HG03139 (cell line): ENCODE results near the gene PCNX2.

Experiments
- ATAC-seq: cut with Tn5 transposase; IDR thresholded peaks from one replicate; pipeline ENCODE4 v1.9.1; 2021; ENCODE audit not compliant: unreplicated experiment

PCNX2 gene

DNA sequence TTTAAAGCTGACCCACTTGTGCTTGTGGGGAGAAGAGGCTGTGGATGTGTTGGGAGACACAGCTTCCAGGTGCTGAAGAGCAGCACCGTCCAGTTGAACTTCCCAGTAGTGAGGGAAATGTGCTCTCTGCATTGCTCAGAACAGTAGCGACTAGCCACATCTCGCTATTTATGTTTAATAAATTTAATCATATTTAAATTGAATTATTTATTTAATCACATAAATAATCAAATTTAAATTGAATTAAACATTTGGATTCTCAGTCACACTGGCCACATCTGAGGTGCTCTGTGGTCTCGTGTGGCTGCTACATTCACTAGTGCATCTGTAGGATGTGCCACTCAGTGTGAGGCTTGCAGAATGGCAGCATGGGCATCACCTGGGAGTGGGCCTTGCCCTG, 325.0 kb downstream of the PCNX2 start:
- ATAC-seq: no peak

DNA sequence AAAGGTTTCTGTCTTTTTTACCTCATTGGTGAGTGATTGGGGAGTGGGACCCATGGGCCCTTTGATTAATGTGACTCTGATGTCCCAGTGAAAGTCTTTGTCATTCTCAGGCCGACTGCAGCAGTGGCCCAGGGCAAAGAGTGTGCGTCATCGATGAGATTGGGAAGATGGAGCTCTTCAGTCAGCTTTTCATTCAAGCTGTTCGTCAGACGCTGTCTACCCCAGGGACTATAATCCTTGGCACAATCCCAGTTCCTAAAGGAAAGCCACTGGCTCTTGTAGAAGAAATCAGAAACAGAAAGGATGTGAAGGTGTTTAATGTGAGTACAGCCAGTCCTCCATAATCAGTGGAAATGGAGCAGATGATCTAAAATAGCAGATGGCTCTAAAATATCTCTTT, 325.7 kb downstream of the PCNX2 start:
- no peak for ATAC-seq

DNA sequence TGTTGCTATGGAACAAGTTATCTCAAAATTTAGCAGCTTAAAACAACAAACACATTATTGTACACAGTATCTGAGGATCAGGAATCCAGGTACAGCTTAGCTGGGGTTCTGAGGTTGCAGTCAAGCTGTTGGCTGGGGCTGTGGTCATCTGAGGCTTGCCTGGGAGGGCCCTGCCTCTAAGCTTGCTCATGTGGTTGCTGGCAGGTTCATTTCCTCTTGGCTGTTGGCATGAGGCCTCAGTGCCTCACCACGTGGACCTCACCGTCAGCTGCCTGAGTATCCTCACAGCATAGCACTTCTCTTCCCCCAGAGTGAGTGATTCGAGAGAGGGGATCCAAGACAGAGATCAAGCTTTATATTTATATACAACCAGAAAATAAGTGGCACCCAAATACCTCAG, 326.6 kb downstream of the PCNX2 start:
- no peak for ATAC-seq

DNA sequence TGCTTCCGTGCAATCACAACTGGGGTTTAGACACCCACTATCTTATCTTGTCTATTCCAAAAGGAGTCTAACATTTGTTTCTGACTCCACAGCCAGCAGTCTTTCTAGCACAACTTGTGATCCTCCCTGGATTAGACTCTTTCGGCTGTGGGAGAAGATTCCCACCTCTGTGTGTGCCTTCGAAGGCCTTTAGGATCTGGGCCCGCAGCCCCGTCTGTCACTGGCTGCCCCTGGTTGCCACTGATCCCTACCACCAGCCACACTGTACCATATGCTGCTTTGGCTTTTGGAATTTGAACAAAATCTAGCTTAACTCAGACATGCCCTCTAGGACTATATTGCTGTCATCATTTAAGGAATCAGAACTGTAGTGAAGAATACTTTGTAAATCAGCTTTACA, 327.1 kb downstream of the PCNX2 start:
- ATAC-seq: no peak

DNA sequence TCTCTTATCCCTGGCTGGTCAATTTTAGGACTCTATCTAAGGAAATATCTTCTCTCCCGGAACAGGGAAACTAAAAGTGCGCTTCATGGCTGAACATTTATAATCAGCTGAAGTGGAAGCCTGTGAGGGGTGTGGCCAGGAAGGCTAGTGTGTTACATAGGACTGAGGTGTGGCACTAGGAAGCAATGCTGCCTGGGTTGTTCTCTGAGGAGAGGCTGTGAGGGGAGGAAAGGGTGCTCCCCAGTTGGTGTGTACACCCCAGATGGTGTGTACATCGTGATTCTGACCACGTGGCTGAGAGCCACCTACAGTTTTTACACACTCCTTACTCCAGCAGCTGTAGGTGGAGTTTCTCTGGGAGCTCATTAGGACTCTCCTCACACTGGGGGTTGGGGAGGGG, 328.9 kb downstream of the PCNX2 start:
- ATAC-seq: no peak

DNA sequence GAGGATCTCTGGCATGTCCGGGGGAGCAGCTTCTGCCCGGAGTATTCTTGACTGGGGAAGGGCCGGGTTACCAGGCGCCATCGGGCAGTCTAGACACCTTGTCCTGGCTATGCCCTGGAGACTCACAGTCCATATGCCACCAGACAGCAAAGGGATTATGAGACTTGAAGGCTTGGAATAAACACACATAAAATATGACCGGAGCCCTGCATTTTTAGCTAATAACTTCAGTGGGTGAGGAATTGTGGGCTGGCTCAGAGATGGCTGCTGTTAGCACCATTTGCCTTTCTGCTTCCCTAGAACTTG, 329.7 kb downstream of the PCNX2 start:
- ATAC-seq: no peak

DNA sequence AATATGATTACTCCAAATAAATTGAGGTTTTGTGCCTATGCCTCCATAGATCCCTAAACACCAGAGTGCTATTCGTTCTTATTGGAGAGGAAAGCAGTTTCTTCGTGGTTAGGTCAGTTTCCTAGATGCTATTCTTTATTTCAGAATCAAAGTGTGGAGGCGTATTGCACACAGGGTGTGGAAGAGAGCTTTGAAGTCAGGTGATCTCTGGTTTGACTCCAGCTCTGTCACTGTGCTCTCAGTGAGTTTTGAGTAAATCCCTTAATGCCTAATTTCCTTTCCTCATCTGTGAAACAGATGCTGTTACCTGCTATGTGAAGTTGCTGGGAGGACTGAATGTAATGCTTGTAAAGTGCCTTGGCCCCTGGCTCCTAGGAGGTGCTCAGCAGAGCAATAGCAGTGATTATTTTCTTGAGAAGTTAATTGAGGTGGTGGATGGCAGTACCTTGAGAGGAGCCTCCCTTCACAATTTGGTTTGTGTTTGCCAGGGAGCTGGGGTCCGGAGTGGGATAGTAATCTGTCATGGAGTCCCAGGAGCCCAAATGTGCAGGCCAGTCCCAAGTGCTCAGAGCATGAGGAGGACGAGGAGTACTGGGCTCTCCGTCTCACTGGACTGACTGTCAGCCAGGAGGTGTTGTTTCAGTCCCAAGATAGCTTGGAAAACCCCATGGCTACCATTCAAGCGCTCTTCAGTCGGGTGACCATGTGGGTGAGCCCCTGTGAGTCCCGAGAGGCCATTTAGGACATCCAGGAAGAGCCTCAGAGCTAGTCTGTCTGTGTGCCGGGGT, 330.2 kb downstream of the PCNX2 start:
- no peak for ATAC-seq

DNA sequence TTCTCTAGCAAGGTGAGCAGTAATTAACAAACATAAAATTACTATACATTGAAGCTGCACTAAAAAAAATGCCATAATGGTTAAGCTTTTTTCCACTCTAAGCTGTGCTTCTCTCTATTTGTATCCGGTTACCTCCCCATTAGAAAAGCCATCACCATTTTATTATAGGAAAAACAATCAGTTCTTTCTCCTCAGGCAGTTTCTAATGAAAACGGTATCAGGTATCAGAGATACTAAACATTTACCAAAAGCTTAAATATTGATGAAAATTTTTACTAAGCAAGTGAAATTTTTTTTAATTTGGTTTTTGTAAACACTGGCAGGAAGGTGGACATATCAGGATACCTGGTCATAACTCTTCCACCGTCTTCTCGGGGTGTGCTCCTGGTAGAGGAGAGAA, 330.9 kb downstream of the PCNX2 start:
- no peak for ATAC-seq

DNA sequence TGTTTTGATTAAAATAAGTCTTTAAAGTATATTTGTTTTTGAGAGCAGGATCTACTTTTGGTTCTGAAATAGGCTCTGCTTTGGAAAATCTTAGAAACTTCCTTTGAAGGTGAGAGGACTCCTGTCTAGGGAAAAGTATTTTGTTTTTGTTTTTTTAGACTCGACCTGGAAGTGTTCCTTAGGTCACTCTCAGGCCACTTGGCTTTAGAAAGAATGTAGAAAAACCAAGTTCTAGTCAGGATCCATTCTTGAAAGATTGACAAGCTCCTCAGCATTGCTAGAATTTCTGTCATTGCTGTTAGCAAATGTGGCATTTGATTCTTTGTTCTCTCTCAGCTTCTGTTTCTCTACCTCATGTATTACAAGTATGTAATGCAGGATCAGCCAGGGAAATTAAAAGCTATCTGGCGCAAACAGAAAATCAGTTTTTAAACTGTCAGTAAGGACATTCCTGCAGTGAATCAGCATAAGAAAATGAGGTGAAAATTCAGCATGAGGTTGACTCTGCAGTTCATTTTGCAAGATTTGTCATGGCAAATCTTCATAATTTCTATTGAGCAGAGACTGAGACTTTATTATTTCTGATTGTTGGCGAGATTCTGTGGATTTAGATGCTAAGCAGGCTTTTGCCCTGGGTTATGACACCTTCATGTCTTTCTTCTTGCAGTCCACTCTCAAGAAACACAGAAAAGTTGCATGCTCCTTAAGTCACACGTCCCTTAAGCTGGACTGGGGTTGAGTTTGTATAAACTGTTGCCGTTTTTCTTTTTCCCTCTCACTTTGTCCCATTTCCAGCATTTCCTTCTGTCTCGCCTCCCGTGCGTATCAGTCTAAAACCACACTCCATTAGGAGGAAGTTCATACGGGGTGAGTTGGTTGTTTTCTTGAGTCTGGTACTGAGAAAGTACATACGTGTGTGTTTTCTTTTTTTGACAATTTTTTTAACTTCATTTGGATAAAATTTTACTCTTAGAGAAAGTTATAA, 332.5 kb downstream of the PCNX2 start:
- no peak for ATAC-seq

DNA sequence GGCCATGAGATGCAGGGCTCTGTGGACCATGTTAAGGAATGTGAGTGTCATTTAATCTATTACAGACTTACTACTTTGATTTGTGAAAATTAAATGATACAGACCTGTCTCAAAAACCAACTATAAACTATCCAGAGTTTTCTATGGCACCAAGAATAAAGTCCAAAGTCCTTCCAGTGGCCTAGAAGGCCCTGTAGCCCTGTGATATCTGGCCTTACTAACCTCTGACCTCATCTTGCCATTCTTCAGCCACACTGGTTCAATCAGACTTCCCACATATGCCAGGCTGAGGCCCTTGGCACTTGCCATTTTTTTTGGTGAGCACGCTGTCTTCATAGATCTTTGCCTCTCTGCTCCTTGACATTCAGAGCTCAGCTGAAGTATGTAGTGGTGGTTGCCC, 337.5 kb downstream of the PCNX2 start:
- no peak for ATAC-seq

DNA sequence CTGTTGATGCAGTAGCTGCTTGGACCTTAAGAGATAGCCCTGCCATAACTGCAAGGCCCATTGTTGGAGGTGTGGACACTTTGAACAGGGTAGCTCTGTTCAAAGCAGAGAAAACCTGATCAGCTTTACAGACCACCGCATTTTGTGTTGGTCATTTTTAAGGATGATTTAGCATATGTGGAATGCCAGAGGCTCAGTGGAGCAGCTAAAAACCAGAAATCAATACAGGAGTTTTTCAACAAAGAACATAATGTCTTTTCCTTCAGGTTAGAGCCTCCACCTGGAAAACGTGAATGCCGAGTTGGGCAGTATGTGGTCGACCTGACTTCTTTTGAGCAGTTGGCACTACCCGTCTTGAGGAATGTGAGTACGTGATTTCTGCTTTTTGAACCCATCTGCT, 339.4 kb downstream of the PCNX2 start:
- ATAC-seq: no peak

DNA sequence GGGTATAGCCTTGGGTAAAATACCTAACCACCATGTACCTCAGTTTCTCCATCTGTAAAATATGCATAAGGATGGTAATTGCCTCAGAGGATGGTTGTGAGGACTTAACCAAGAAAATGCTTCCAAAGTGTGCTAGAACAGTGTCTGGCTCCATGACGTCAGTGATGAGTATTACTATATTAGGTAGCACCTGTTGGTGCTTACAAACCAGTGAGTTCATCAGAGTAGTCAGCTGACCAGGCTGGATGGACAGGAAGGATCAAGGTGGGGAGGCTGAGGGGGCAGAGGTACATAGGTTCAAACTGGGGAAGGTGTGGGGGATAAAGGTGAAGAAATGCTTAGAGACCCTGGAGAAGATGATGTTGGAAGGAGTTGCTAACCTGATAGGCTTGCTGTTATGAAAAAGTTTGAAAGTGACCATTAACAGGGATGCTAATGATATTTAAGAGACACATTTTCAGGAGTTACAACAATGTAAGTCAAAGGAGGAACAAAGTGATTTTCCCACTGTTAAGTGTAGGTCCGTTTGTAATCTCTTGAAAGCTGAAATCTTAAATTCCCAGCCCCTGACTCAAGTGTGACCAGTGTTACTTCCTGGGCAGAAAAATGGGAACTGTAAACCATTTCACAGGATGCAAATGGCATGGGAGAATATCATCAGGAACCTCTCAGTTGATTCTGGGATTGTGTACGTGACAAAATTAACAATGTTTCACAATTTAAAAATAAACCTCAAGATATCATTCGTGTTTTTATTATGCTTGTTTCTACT, 340.7 kb downstream of the PCNX2 start:
- no peak for ATAC-seq

DNA sequence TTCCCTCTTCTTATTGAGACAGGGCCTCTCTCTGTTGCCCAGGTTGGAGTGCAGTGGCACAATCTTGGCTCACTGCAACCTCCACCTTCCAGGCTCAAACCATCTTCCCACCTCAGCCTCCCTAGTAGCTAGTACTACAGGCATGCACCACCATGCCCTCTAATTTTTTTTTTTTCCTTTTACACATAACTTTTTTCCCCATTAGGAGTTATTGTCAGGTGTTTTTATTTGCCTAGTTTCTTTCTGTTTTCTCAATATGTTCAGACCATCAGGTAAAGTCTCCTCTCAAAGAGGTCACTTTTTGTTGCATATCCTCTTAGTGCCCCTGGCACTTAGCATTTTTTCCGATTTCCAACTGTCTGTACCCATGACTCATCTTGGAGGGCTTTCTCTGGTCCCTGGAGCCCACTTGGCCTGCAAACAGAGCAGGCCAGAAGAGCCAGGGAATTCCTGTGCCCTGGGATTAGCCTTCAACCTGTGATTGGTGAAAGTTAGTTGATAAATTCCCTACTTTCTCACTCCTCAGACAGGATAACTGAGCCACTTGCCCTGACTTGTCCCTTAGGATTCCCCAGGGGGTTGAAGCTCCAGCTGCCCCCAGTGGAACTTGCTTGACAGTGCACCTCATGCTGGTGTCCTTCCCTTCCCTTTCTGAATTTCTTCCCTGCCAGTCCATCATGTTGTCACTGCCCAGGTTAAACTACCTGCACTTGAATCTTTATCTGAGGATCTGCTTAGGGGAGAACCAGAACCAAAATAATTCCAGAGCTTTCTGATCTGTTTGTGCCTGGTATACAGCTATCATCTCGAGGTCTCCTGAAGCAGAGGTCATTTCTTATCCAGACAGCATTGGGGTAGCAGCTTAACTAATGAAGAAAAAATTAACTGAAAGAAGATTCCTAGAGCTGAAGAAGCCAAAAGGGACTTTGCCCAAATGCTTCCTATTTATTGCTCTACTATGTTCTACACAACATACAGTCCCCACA, 342.7 kb downstream of the PCNX2 start:
- peak; percentile 51 for ATAC-seq

DNA sequence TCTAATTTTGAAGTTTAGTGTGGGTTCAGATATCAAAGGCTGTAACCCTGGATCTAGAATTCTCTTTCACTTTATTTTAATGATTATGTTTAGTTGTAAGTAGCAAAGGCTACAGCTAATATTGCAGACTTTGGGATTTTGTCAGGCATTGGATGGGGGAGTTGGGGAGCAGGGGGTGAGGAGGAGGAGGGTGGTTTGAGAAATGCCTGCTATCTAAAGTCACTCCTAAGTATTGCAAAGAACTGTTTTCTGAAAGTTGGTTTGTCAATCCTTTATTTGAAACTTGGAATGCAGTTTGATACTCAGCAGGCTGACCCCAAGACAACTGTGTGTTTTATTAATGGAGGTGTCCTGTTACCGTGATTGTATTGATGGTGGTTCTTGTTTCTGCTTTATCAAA, 343.9 kb downstream of the PCNX2 start:
- ATAC-seq: no peak

DNA sequence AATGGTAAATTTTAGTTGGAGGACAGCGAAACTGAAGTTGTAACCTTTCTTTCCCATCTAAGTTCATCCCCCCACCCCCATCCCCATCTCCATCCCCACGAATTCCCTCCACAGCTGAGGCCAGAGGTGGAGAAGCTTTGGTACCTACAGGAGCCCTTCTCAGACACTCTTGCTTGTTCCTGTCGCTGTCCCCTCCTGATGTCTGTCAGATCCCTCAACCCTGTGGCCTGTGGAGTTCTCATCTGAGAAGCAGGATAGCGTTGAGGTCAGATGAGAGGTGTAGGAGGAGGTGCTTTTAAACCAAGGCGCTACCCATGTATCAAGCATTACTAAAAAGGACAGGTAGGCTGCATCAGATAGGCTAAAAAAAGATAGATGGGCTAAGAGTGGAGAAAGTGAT, 344.3 kb downstream of the PCNX2 start:
- ATAC-seq: no peak

DNA sequence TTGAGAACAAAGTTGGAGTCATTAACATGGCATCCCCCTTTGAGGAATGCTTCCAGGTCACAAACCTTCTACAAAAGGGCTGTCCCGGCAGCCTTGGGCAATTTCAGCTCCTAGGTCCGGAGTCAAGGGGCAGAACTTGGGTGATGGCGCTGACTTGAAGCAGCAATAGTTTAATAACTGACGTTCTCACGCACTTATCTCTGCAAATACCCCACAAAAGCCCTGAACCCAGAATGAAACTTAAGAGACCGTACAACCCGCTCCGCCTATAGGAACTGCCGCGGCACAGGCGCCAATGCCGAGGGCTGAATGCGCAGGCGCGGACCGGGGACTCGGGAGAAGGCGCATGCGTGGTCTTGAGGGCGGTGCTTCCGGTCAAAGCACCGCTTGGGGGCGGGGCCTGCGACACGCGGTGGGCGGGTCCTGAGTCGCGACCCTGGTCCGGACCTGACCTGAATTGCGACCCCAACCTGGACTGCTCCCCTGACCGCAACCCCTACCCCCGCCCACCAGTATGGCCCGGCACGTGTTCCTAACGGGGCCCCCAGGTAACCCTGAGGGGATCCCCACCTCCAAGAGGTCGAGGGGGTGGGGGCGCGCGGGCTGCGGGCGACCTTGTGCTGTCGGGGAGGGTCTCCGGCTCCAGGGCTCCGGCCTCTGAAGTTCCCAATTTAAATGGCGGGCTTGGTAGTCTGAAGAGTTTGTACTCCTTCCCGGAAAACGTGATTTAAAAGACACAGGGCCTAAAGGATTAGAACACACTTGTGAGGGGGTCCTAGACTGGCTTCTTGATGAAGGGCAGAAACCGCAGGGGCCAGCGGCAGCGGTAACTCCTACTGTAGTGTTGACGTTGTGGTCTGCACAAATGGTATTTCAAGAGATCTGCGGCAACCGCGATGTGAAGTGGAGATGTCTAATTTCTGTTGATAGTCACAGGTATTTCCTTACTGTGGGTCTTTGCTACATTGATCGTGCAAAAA, 345.0 kb downstream of the PCNX2 start, which contains the start of gene NTPCR:
NTPCR (plus strand) TSS at position 415 of the 980 bp plus-strand sequence; CDS start at position 515, 100 bp downstream.
- peak; percentile 86 for ATAC-seq

DNA sequence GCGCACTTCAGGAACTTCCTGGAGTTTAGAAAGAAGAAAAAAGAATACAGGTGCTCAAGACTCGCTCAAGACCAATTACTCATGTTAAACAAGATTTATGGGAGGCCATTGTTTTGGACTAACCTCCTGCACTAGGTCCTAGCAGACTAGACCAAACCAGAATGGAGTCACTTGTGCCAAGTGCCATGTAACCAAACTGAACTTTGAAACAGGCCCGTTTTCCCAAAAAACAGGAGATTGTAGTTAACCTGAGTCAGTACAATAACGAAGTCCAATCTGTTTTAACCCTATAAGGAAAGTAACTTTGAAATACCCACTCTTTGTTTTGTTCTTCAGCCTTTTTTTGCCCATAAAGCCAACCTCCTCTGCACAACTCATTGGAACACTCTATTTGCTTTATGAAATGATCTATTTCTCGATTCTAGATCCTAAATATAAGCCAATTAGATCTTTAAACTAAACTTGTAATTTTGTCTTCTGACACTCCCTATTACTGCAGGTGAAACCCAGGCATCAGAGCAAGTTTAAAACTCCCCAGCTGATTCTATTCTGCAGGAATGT, 345.8 kb downstream of the PCNX2 start:
- no peak for ATAC-seq

DNA sequence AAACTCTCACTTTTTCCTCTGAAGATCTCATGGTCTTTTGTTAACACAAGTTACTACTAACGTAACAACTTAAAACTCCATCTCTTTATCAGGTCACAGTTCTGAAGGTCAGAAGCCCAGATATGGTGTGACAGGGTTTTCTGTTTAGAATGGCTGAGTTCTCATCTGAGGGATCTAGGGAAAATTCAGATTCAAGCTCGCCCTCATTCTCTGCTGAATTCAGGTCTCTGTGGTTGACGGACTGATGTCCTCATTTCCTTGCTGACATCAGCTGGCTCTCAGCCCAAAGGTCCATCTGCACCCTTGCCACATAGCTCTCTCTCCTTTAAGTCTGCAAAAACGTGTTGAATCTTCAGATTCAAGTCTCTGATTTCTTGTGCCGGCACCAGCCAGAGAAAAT, 351.2 kb downstream of the PCNX2 start:
- no peak for ATAC-seq
